ENCODE measurements around the gene ERVK3-1.
"Not testable (repeated sequence)": the region's sequence is repeated elsewhere in the genome, so short reads cannot be mapped to it uniquely, and the experiment has no call there.

Gene ERVK3-1
- 80.0 to 152 (median 91.7) reads per million in 4 donors for total RNA-seq

GRCh38 chr19:58305065-58305931, at the start of gene ERVK3-1:
ERVK3-1 (plus strand) TSS chr19:58305377; CDS start chr19:58312169, 6,792 bp downstream.
- peak; percentile 90 to 99 (median 93) for DNase-seq

- DNase-seq: not testable (repeated sequence)
Measured at GRCh38 chr19:58258259-58258658, 46.9 kb upstream of the ERVK3-1 start.

- no peak for DNase-seq
Measured at GRCh38 chr19:58261600-58261967, 43.6 kb upstream of the ERVK3-1 start.

- no peak for DNase-seq
Measured at GRCh38 chr19:58261968-58262921, 42.9 kb upstream of the ERVK3-1 start.

- no peak for DNase-seq
Measured at GRCh38 chr19:58262922-58263296, 42.3 kb upstream of the ERVK3-1 start.

GRCh38 chr19:58265100-58265499, 40.1 kb upstream of the ERVK3-1 start:
- DNase-seq: no peak

GRCh38 chr19:58268344-58268743, 36.8 kb upstream of the ERVK3-1 start:
- no peak for DNase-seq

- no peak for DNase-seq
Measured at GRCh38 chr19:58274771-58275201, 30.4 kb upstream of the ERVK3-1 start.

GRCh38 chr19:58275564-58275963, 29.6 kb upstream of the ERVK3-1 start:
- DNase-seq: no peak

GRCh38 chr19:58277197-58277596, 28.0 kb upstream of the ERVK3-1 start:
- DNase-seq: no peak

- DNase-seq: no peak
Measured at GRCh38 chr19:58277748-58278540, 27.2 kb upstream of the ERVK3-1 start.

GRCh38 chr19:58278541-58279041, 26.6 kb upstream of the ERVK3-1 start, which contains the start of gene ZNF8:
ZNF8 (plus strand) TSS chr19:58278955; CDS start chr19:58279082, 127 bp downstream.
- peak; percentile 91 to 96 (median 94) for DNase-seq

GRCh38 chr19:58279042-58279924, 25.9 kb upstream of the ERVK3-1 start:
- peak; percentile 14 to 27 (median 19) for DNase-seq

- DNase-seq: no peak
Measured at GRCh38 chr19:58279925-58280316, 25.3 kb upstream of the ERVK3-1 start.

GRCh38 chr19:58284199-58284598, 21.0 kb upstream of the ERVK3-1 start:
- DNase-seq: no peak

GRCh38 chr19:58291943-58292342, 13.2 kb upstream of the ERVK3-1 start:
- DNase-seq: no peak

- no peak for DNase-seq
Measured at GRCh38 chr19:58294743-58295374, 10.3 kb upstream of the ERVK3-1 start.

GRCh38 chr19:58296104-58296503, 9.1 kb upstream of the ERVK3-1 start:
- DNase-seq: no peak

GRCh38 chr19:58300620-58301019, 4.6 kb upstream of the ERVK3-1 start:
- no peak for DNase-seq

GRCh38 chr19:58304255-58304654, 922 bp upstream of the ERVK3-1 start:
- no peak for DNase-seq

GRCh38 chr19:58304748-58305064, 471 bp upstream of the ERVK3-1 start:
- no peak for DNase-seq

Measured in T-helper 1 cell (primary cell).